Keratinocyte (primary cell): ENCODE results near the gene SDK1. TPM values are rescaled to one million over a fixed set of nuclear protein-coding genes. Genes with fewer than 3 reads are reported as not detected.

ENCODE experiments used
- DNase-seq: peaks from one replicate; pipeline ENCODE4 v3.0.0-alpha.2; 2011; ENCODE audit warnings: low read depth, missing footprints, low spot score
- FAIRE-seq: peaks from 2 replicates; lab custom pipeline; 2011; peaks lifted over from hg19 to GRCh38; lab: Jason Lieb, UNC
- H2AFZ ChIP-seq: 2 replicates; pipeline ENCODE4 v1.6.0; 2012; ENCODE audit warnings: low read length, control low read depth, inconsistent platforms; ENCODE audit not compliant: control insufficient read depth
- H3K27ac ChIP-seq: 2 replicates; pipeline ENCODE4 v1.5.1; 2011; ENCODE audit warnings: low read length; ENCODE audit not compliant: control insufficient read depth, insufficient read depth
- H3K27me3 ChIP-seq: 3 replicates; pipeline ENCODE4 v1.6.0; 2011; ENCODE audit warnings: low read length; ENCODE audit not compliant: control insufficient read depth, insufficient read depth; ENCODE audit errors: extremely low read depth
- H3K36me3 ChIP-seq, 2 experiments: 2 replicates in 1 of 2; 3 replicates in 1 of 2; pipeline ENCODE4 v1.5.1; 2011; ENCODE audit warnings: low read length in 2 of 2, mild to moderate bottlenecking in 1 of 2; ENCODE audit not compliant: control insufficient read depth in 2 of 2, insufficient read depth in 2 of 2; ENCODE audit errors: extremely low read depth in 1 of 2
- H3K4me1 ChIP-seq: 3 replicates; pipeline ENCODE4 v1.5.1; 2011; ENCODE audit warnings: low read length; ENCODE audit not compliant: control insufficient read depth, insufficient read depth; ENCODE audit errors: extremely low read depth
- H3K4me2 ChIP-seq: 3 replicates; pipeline ENCODE4 v1.6.0; 2011; ENCODE audit warnings: low read depth, low read length; ENCODE audit not compliant: control insufficient read depth, insufficient read depth; ENCODE audit errors: extremely low read depth
- H3K4me3 ChIP-seq, 3 experiments: fragments of 200-600 bp in 1 of 3; sonication (generic) in 1 of 3; 2 replicates in 2 of 3; 3 replicates in 1 of 3; pipeline ENCODE4 v1.5.1; 2011 to 2016; ENCODE audit warnings: low read length in 3 of 3, mild to moderate bottlenecking in 3 of 3, control low read depth in 2 of 3, inconsistent platforms in 1 of 3, low read depth in 1 of 3, mixed read lengths in 1 of 3, mixed run types in 1 of 3, moderate library complexity in 1 of 3; ENCODE audit not compliant: control insufficient read depth in 2 of 3, insufficient read depth in 2 of 3; ENCODE audit errors: extremely low read depth in 1 of 3
- H3K79me2 ChIP-seq: 2 replicates; pipeline ENCODE4 v1.6.0; 2012; ENCODE audit warnings: low read length; ENCODE audit not compliant: control insufficient read depth, insufficient read depth
- H3K9ac ChIP-seq: 3 replicates; pipeline ENCODE4 v1.6.0; 2011; ENCODE audit warnings: low read length; ENCODE audit not compliant: control insufficient read depth, insufficient read depth; ENCODE audit errors: extremely low read depth
- H3K9me1 ChIP-seq: 3 replicates; pipeline ENCODE4 v1.6.0; 2011; ENCODE audit warnings: low read length; ENCODE audit not compliant: control insufficient read depth, insufficient read depth; ENCODE audit errors: extremely low read depth
- H3K9me3 ChIP-seq: 2 replicates; pipeline ENCODE4 v1.5.1; 2012; ENCODE audit warnings: low read depth, low read length; ENCODE audit not compliant: control insufficient read depth
- H4K20me1 ChIP-seq: 3 replicates; pipeline ENCODE4 v1.6.0; 2011; ENCODE audit warnings: low read length; ENCODE audit not compliant: control insufficient read depth, insufficient read depth; ENCODE audit errors: extremely low read depth
- CTCF ChIP-seq, 3 experiments: IDR thresholded peaks in 1 of 3; conservative IDR thresholded peaks in 1 of 3; optimal IDR thresholded peaks in 1 of 3; 2 replicates in 2 of 3; 3 replicates in 1 of 3; pipeline versions ENCODE3 to v1.5.1; 2011; ENCODE audit warnings: low read length in 3 of 3, mild to moderate bottlenecking in 3 of 3, moderate library complexity in 2 of 3, control low read depth in 1 of 3, inconsistent platforms in 1 of 3; ENCODE audit not compliant: insufficient read depth in 2 of 3; ENCODE audit errors: extremely low read depth in 1 of 3
- EZH2 ChIP-seq: IDR thresholded peaks from one replicate; pipeline ENCODE4 v1.6.1; 2012; ENCODE audit warnings: inconsistent platforms, mild to moderate bottlenecking, low read length, moderate library complexity
- dilution Hi-C: fragments of 300-500 bp; cut with MboI; formaldehyde crosslinking; loops from one replicate; pipeline ENCODE4 v1.7.0; 2020; ENCODE audit warnings: low sequenced_read_pairs; ENCODE audit not compliant: extremely low pct_ligation_motif_present
- polyA plus RNA-seq, 5 experiments: library from polyadenylated mRNA; depleted of rRNA in 3 of 5; stranded (reverse) in 3 of 5; stranded (forward) in 1 of 5; unstranded in 1 of 5; fragments of >200 nt; gene quantifications; 1 replicate in 1 of 5; 2 replicates in 3 of 5; 3 replicates in 1 of 5; pipeline versions ENCODE4 v1.2.1 to v1.2.3, GENCODE V29; 2011 to 2012; ENCODE audit warnings: missing spikeins in 2 of 5, low read depth in 1 of 5, low replicate concordance in 1 of 5

Gene SDK1
- polyA plus RNA-seq, 1 donor (not counting 4 experiments of a cell fraction or from before 2014, with no cell fraction given): 0.66 TPM

GRCh38 chr7:3486841-3487240, 185.8 kb downstream of the SDK1 start:
- TF ChIP-seq EZH2 (no peak), CTCF (optimal IDR thresholded peaks at IDR 0.05 in 1 of 3, IDR thresholded peaks at IDR 0.05 in 1 of 3, conservative IDR thresholded peaks at IDR 0.05 in 1 of 3; ENCODE audit: extremely low read depth in 1 of 3, insufficient read depth in 2 of 3, low read length in 3 of 3) (no peak)
- no peak for FAIRE-seq
- dilution Hi-C loops: no loop called here
- Histone ChIP-seq H3K4me1 (no peaks in the 10 kb centered on the region), H3K9ac (no peak overlapping the region), H3K4me3 (no peak overlapping the region), H3K79me2 (no peaks in the 10 kb centered on the region), H3K27me3 (no peaks in the 10 kb centered on the region), H4K20me1 (no peaks in the 10 kb centered on the region), H3K9me1 (no peaks in the 10 kb centered on the region), H3K36me3 (no peaks in the 10 kb centered on the region), H3K27ac (no peak overlapping the region), H3K4me2 (no peak overlapping the region), H2AFZ (no peak overlapping the region), H3K9me3 (no peaks in the 10 kb centered on the region)
- no peak for DNase-seq

- Histone ChIP-seq H3K9me1 (no peaks in the 10 kb centered on the region), H4K20me1 (no peaks in the 10 kb centered on the region), H3K4me1 (peaks cover 5% of the 10 kb centered on the region), H3K9me3 (no peaks in the 10 kb centered on the region), H2AFZ (no peak overlapping the region), H3K79me2 (no peaks in the 10 kb centered on the region), H3K36me3 (no peaks in the 10 kb centered on the region), H3K27ac (no peak overlapping the region), H3K4me2 (no peak overlapping the region), H3K27me3 (no peaks in the 10 kb centered on the region), H3K4me3 (no peak overlapping the region), H3K9ac (no peak overlapping the region)
- TF ChIP-seq EZH2 (no peak), CTCF (optimal IDR thresholded peaks at IDR 0.05 in 1 of 3, IDR thresholded peaks at IDR 0.05 in 1 of 3, conservative IDR thresholded peaks at IDR 0.05 in 1 of 3; ENCODE audit: extremely low read depth in 1 of 3, insufficient read depth in 2 of 3, low read length in 3 of 3) (no peak)
- DNase-seq: no peak
- dilution Hi-C loops: no loop called here
- no peak for FAIRE-seq
These were observed 187.8 kb downstream of the SDK1 start for GRCh38 chr7:3488829-3489228.
